Mucosa of descending colon (tissue), 3 donors: ENCODE data around the gene CCNG2. TPM values are rescaled to one million over a fixed set of nuclear protein-coding genes. Genes with fewer than 3 reads are reported as not detected.

Experiments
- ATAC-seq: fragments of 200-7000 bp; cut with Tn5 transposase; one replicate; pipeline ENCODE4 v1.9.1; 2020; ENCODE audit warnings: mild to moderate bottlenecking, moderate library complexity
- DNase-seq, 3 donors: peaks; one replicate each; pipeline ENCODE4 v3.0.0-alpha.2; 2020
- H3K36me3 ChIP-seq: fragments of 200-600 bp; one replicate; pipeline ENCODE4 v1.8.0; 2021; ENCODE audit warnings: low read depth, mild to moderate bottlenecking
- H3K4me1 ChIP-seq: fragments of 200-600 bp; one replicate; pipeline ENCODE4 v1.8.0; 2021; ENCODE audit warnings: low read depth, mild to moderate bottlenecking
- H3K4me3 ChIP-seq: fragments of 200-600 bp; one replicate; pipeline ENCODE4 v1.8.0; 2021; ENCODE audit warnings: mild to moderate bottlenecking
- H3K9me3 ChIP-seq: fragments of 200-600 bp; one replicate; pipeline ENCODE4 v1.8.0; 2021; ENCODE audit warnings: mild to moderate bottlenecking
- intact Hi-C, 2 donors: fragments of 100-400 bp; cut with DNase I in 1 of 2; cut with micrococcal nuclease in 1 of 2; formaldehyde crosslinking; loops; one replicate each; pipeline versions ENCODE4 v1.11.0 to v1.11.1; 2022; cut with DNase I, micrococcal nuclease
- total RNA-seq, 3 donors: library from RNA; stranded (reverse); fragmentation: NEBNext Ultra II Directional in 2 of 3; extraction: Animal tissue kit (Norgen Biotek cat#: 25700) in 2 of 3; gene quantifications; one replicate each; pipeline versions ENCODE4 v1.2.1 to v1.2.4, GENCODE V29; 2021 to 2023
- TF ChIP-seq, protein P1 (sequence below): fragments of 200-600 bp; IDR thresholded peaks from one replicate; pipeline ENCODE4 v1.8.0; 2022; ENCODE audit warnings: antibody characterized with exemption, mild to moderate bottlenecking
- donor health status: DM: no; HTN: no; CAD: no; lungs with moderate emphysema.
- donor health status: DM: no; HTN: no; CAD: no.
- donor health status: DM: no; HTN: yes; CAD: no.

CCNG2 gene
- total RNA-seq, 3 donors from 2014 or later, result 36.1 to 86.5 (median 64.8) TPM

- ATAC-seq (no peak), DNase-seq (no peak)
- no peaks in the 10 kb centered on the region for H3K4me1 ChIP-seq
- intact Hi-C loops, result no loop called here
- H3K4me3 ChIP-seq, result no peak overlapping the region
- H3K9me3 ChIP-seq, result no peaks in the 10 kb centered on the region
- H3K36me3 ChIP-seq, result no peaks in the 10 kb centered on the region
- TF ChIP-seq, protein P1, sequence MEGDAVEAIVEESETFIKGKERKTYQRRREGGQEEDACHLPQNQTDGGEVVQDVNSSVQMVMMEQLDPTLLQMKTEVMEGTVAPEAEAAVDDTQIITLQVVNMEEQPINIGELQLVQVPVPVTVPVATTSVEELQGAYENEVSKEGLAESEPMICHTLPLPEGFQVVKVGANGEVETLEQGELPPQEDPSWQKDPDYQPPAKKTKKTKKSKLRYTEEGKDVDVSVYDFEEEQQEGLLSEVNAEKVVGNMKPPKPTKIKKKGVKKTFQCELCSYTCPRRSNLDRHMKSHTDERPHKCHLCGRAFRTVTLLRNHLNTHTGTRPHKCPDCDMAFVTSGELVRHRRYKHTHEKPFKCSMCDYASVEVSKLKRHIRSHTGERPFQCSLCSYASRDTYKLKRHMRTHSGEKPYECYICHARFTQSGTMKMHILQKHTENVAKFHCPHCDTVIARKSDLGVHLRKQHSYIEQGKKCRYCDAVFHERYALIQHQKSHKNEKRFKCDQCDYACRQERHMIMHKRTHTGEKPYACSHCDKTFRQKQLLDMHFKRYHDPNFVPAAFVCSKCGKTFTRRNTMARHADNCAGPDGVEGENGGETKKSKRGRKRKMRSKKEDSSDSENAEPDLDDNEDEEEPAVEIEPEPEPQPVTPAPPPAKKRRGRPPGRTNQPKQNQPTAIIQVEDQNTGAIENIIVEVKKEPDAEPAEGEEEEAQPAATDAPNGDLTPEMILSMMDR, result no peak
Measured at GRCh38 chr4:77199276-77199675, 42.3 kb downstream of the CCNG2 start.

- Histone ChIP-seq H3K4me3 (no peak overlapping the region), H3K4me1 (no peaks in the 10 kb centered on the region), H3K9me3 (no peaks in the 10 kb centered on the region), H3K36me3 (no peaks in the 10 kb centered on the region)
- DNase-seq (no peak), ATAC-seq (no peak)
- TF ChIP-seq, protein P1, result no peak
- intact Hi-C loops, result loop anchor here (5.0 to 10.0 kb wide), 2 partner anchors 105 to 147 kb away; no protein-coding TSS in a partner anchor
Measured at GRCh38 chr4:77199701-77200100, 42.7 kb downstream of the CCNG2 start.

DNA sequence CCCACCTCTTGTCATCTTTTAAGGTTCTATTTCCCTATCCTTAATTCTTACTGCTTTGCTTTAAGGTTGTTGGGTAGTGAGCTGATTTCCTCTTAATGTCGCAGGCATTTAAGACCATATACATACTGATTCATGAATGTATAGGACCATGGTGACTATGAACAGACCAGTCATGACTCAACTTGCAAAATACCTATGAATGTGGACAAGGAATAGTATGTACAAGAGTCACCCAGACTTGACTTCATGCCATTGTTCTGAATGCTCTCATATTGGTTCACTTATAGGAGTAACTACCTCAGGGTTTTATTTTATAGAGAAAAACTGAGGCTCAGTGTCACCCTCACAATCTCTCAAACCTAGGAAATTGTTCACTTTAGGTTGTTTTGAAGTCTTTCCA is 44.3 kb downstream of the CCNG2 start:
- intact Hi-C loops, result loop anchor here (5.0 to 10.0 kb wide), 2 partner anchors 107 to 149 kb away; no protein-coding TSS in a partner anchor
- no peak for ATAC-seq

DNA sequence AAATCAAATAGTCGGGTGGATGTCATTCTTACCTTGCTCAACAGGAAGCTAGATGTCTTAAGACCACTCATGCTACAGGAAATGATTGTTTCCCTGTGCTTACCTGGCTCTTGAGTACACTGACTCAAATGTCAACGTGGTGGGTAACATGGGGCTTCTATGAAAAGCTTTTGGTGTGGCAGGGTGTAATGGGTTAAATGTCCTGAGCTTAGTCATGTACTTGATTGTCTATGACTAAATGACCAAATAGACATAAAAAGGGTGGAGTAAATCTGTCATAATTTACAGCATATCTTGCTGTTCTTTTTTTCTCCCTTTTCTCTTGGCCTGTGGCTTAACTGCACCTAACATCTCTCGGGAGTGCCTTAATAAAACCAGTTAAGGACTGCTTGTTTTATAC is 44.9 kb downstream of the CCNG2 start:
- Histone ChIP-seq H3K4me1 (no peaks in the 10 kb centered on the region), H3K9me3 (no peaks in the 10 kb centered on the region), H3K36me3 (no peaks in the 10 kb centered on the region), H3K4me3 (no peak overlapping the region)
- intact Hi-C loops, result loop anchor here (2.0 to 10.0 kb wide), 3 partner anchors 107 to 150 kb away; no protein-coding TSS in a partner anchor
- ATAC-seq (peak; percentile 74), DNase-seq (no peak)
- TF ChIP-seq, protein P1, result no peak

More for the DNA sequence above, 44.3 kb downstream of the CCNG2 start:
- H3K9me3 ChIP-seq, result no peaks in the 10 kb centered on the region
- no peaks in the 10 kb centered on the region for H3K36me3 ChIP-seq
- TF ChIP-seq, protein P1, result no peak
- H3K4me1 ChIP-seq, result no peaks in the 10 kb centered on the region
- no peak for DNase-seq
- H3K4me3 ChIP-seq, result no peak overlapping the region

DNA sequence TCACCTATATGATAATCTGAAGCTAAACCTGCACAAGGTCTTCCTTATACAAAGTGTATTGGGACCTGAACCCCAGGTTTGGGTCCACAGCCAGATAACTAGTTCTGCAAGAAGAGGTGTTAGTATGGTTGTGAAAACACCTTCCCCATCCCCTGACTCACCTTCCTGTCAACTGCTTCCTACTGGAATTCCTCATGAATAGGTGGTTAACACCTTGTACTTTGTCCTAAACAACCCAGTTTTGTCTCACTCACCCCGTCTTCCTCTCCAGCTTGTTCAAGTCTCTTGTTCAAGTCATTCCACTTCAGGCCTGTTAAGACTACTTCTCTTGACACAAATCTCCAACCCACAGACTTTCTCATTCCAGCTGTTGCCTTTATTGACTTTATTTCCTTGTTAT is 45.5 kb downstream of the CCNG2 start:
- intact Hi-C loops, result loop anchor here (2.0 to 10.0 kb wide), 3 partner anchors 108 to 150 kb away; no protein-coding TSS in a partner anchor

More for the DNA sequence above, 45.5 kb downstream of the CCNG2 start:
- Histone ChIP-seq H3K4me3 (no peak overlapping the region), H3K36me3 (no peaks in the 10 kb centered on the region), H3K4me1 (no peaks in the 10 kb centered on the region), H3K9me3 (no peaks in the 10 kb centered on the region)
- peak; percentile 80 for ATAC-seq
- no peak for DNase-seq
- TF ChIP-seq, protein P1, result no peak
